Activated CD8-positive, alpha-beta memory T cell treated with anti-CD3 and anti-CD28 coated beads, Interleukin-2, amount 50 U/mL, for 24 hours (primary cell): ENCODE measurements around the gene PPIL4.

ENCODE experiments used
- DNase-seq: peaks from one replicate; pipeline ENCODE4 v3.0.0-alpha.2; 2020; ENCODE audit errors: extremely low read depth

Gene PPIL4

DNA sequence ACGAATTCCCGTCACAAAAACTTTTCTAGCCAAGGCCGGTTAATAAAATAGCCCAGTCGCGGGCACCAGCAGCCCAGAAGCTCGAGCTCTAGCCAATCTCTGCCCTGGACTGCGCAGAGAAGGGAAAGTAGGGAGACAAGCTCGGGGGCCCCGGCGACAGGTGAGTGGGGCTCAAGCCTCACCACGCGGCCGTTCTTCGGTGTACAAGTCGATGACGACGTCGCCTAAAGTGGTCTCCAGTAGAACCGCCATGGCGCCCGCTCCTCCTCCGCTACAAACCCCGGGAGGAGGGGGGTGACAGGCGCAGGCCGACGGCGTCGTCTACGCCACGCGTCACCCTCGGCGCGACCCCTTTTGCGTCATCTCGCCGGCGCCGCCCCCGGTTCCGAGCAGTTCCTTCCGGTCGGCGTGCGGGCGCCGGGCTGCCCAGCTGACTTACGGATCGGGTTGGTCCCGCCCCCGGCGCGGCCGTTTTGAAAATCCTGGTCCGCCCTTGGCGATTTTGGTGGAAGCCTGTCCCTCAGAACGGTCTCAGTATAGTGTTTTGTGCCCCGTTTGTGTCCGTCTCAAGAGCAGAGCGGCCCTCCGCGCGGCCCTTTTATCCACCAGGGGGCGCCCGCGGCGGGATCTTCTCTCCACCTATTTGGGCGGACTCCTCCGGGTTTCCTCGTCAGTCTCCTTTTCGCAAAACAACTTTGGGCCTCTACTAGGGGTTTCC is at the start of gene PPIL4:
TSS of gene PPIL4 (minus strand) at position 290 of the 718 bp plus-strand sequence. CDS start at position 252, 38 bp downstream.
- DNase-seq, result peak; percentile 85

DNA sequence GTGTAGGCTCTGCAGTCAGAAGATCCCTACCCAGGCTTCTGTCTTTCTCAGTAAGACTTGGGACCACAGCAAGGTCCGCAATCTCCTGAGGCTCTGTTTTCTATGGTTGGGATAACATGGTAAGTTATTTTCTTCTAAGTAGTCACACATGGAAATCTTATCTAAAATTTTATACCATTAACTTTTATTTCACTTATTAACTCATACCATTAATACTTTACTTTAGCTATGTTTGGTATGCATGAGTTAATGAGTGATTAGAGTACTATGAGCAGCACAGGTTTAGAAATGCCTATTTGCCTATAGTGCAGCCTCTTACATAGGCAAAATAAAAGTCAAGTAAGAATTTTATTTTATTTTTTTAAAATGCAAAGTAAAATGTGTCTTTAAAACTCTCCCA is 47.6 kb upstream of the PPIL4 start:
- DNase-seq, result no peak

DNA sequence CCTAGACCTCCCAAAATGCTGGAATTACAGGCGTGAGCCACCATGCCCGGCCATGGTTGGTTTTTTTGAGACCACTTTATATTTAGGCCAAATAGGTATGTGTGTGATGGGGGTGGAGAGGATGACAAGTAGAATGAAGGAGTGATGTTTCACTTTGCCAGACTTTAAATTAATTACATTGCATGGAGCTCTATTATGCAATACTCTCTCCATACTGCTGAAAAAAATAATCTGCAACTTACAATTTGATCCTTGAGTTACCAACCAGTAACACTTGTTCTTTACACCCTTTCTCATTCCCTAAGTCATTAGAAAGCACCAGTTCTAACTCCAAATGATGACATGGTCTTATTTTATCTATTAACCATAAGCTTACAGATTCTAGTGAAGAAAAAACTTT is 47.1 kb upstream of the PPIL4 start:
- no peak for DNase-seq

DNA sequence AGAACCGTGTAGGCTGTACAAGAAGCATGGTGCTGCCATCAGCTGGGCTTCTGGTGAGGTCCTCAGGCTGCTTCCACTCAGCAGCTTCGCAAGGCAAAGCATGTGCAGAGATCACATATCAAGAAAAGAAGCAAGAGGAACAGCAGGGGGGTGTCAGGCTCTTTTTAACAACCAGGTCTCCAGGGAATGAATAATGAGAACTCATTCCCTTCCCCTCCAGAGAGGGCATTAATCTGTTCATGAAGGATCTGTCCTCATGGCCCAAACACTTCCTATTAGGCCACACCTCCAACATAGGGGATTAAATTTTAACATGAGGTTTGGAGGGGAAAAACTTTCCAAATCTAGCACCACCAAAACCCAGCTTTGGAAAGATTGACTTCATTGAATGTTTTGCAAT is 40.3 kb upstream of the PPIL4 start:
- DNase-seq, result no peak

GRCh38 chr6:149581349-149581748 is 35.5 kb upstream of the PPIL4 start:
- DNase-seq, result no peak

- no peak for DNase-seq
Observed at GRCh38 chr6:149580880-149581279, 35.0 kb upstream of the PPIL4 start.

DNA sequence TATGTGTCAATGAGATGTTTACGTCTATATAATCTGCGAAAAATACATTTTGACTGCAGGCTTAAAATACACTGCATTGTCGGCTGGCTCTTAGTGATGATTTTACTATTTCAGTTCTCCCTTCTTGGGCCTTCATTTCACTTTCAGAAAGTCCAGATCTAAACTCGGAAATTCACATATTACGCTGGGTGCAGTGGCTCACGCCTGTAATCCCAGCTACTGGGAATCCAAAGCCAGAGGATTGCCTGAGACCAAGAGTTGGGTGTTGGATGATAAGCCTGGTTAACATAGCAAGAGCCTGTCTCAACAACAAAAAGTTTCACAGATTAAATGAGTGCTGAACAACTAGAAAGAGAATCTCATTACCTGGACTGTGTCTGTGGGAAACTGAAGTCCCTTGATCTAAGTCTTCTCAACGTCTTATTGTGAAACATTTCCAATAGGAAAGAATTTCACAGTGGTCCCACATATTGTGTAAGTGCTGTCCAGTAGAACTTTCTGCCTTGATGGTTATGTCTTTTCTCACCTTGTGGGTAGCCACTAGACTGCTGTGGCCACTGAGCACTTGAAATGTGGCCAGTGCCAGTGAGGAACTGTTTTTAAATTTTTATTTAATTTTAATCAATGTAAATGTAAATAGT is 22.2 kb upstream of the PPIL4 start:
- no peak for DNase-seq

DNA sequence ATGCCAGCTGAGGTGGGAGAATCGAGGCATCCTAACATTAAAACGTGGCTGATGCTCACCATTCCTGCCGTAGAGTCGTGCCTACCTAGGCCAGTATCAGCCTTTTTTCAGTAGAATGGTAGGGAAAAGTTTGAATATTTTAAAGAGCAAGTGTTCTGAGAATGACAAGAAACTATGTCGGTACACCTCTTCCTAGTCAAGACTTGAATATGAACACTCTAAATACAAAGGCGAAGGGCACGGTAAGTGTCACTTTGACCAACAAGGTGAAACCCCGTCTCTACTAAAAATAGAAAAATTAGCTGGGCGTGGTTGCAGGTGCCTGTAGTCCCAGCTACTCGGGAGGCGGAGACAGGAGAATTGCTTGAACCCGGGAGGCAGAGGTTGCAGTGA is 21.3 kb upstream of the PPIL4 start:
- no peak for DNase-seq

DNA sequence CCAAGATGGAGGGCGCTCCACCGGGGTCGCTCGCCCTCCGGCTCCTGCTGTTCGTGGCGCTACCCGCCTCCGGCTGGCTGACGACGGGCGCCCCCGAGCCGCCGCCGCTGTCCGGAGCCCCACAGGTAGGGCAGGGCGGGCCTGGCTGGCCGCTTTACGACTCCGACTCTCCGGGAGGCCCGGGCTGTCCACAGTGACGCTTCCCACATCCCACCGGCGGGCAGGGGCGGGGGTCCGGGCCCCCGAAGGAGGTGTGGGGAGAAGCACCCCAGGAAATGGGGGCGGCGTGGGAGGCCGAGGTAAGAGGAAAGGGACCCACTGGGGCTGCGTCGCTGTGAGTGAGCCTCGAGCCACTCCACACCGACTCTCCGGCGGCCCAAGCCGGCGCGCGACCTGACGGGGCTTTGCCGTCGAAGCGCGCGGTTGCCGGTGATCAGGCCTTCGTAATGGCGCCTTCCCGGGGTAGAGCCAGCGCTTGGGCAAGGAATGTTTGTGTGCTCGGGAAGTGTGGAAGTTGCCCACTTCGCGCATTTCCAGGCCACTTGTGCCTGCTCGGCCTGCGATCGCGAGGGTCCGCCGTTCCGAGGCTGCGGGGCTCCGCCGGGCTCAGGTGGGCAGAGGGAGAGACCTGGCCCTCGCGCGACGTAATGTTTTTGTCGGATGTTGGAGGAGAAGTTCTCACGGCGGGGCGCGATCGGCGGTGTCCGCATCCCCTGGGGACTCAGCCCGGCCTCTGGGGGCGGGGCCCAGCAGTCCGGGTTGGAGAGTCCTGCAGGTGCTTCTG is 20.8 kb upstream of the PPIL4 start:
- DNase-seq, result no peak

DNA sequence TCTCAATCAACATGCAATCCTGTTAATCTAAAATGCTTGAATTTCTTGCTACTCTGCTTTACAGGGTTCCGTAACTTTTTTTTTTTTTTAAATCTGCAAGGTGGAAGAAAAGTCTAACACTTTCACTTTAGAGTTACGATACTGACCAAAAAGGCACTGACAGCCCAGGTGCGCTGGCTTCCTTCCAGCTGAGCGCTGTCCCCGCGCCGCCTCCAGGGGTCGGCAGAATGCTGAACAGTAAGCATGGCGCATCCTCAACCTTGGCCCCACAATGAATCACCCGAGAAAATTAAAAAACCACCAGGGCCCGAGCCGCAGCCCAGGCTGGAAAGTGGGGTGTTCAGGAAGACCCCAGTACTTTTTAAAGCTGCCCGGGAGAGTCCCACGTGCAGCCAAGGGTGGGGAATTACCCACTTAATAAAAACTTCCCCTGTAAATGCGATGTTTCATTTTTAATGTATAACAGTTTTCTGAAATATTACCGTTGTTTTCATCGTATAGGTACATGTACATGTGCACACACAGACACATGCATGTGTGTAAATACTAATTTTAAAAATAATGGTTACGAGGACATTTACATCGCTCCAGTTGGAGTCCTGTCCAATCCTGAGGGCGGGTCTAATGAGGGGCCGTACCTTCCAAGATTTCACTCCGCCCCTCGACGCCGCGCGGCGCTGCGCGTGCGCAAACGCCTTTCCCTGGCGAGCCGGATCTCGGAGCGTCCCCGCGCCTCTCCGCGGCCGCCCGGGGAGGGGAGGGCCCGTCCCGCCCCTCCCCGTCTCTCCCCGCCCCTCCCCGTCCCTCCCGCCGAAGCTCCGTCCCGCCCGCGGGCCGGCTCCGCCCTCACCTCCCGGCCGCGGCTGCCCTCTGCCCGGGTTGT is 19.9 kb upstream of the PPIL4 start, which contains the start of gene GINM1:
TSS of gene GINM1 (plus strand) at position 849 of the 883 bp plus-strand sequence. CDS start 40 bp downstream, outside the sequence.
- peak; percentile 79 for DNase-seq

DNA sequence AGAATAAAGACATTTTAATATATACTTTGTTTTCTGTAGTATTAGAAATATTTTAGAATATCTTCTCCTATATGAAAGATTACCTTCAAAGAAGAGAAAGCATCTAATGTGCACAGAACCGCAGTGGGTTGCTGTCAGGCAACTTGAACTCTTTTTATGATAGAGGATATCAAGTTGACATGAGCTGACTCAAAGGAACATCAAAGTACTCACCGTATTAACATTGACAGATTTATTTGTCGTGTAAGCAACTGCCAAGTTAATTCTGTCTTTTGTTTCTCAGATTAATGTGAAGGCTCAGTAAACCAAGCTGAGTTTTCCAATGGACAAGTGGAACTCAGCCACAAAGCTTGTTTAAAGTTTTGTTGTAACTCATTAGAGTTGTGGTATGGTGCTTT is 18.1 kb upstream of the PPIL4 start:
- DNase-seq, result no peak

- no peak for DNase-seq
Observed at GRCh38 chr6:149563203-149563927, 17.5 kb upstream of the PPIL4 start.

GRCh38 chr6:149560736-149561135 is 14.9 kb upstream of the PPIL4 start:
- DNase-seq, result no peak

- no peak for DNase-seq
Observed at GRCh38 chr6:149559389-149559788, 13.5 kb upstream of the PPIL4 start.

GRCh38 chr6:149558029-149558428 is 12.2 kb upstream of the PPIL4 start:
- no peak for DNase-seq

GRCh38 chr6:149551920-149552319 is 6.1 kb upstream of the PPIL4 start:
- no peak for DNase-seq

DNA sequence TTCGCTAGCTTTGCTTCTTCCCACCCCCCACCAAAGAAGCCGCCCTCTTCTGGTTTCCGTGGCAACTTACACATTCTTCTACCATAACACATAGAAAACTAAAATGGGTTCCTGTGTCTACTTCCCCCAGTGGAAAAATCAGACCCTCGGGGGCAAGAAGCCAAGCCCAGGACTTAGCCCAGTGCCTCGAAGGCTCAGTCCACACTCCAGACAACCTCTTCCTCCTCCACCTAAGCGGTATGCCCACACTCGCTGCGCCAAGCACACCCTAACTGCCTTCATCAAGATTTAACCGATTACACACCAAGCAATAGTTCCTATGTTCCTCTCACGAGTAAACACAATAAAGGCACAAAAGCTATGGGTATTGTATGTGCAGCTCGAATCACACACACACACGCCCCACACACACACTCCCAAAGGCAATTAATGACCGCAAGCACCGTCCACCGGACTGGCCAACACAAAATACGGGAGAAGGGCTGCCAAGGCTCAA is 537 bp downstream of the PPIL4 start:
- peak; percentile 21 for DNase-seq

DNA sequence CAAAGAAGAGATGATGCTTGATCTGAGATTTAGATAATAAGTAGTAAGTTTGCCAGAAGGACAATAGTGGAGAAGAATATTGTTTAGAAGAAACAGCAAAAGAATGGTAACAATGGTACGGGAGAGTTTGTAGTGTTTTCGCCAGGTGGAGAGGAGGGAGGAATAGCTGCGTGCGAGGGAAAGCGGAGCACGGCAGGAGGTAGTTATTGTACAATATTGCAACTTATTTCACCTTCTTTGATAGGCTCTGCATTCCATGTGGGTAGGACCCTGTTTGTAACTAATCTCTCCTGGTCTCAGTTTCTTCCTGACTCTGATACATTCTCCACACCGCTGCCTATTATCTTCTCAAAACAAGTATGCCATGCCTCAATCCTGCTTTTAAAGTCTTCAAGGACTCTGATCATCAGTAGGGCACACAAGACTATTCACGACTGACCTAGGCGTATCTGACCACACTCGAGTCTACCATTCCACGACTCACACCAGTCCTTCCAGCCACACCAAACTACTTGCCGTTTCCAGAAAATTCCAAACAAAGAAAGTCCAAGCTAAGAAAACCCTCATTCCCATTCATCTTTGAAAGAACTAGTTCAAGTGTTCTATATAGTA is 1.1 kb downstream of the PPIL4 start:
- no peak for DNase-seq

DNA sequence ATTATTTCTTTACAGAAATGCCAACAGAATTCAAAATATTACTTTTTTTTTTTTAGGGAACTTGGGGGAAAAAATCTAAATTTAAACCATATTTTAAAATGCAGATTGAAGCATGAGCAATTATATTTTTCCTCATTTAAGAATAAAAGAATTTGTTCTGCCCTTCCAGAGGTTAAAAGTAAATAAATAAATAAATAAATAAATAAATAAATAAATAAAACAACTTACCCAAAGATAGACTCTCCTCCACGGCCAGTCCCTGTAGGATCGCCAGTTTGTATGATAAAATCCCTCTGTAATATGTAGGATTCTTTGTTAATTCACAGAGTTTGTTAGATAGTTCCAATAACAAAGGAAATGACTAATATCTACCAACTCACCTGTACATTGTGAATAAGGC is 4.7 kb downstream of the PPIL4 start:
- no peak for DNase-seq

DNA sequence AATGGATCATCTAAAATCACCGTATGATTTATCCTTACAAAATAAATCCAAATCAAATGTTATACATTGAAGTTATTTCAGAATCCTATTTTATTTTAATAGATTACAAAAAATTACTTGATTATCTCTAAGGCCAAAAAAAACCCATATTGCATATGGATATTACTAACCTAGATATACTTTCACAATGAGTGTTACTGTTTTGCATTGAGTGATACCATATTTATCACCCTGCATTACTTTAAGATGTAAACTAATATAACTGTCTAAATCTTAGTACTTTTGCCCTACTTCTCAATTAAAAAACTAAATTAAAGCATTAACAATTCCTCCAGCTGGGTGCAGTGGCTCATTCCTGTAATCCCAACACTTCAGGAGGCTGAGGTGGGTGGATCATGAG is 11.1 kb downstream of the PPIL4 start:
- DNase-seq, result no peak
